ENCODE data around the gene LAMC3.

The LAMC3 gene

GRCh38 chr9:131011274-131012022 is 2.5 kb downstream of the LAMC3 start:
- TF ChIP-seq PATZ1 (CRISPR knock-in tag; IDR thresholded peaks at IDR 0.05; ENCODE audit: borderline replicate concordance) (no peak), TOX (CRISPR knock-in tag; IDR thresholded peaks at IDR 0.05; ENCODE audit: borderline replicate concordance) (no peak), CREB5 (CRISPR knock-in tag; IDR thresholded peaks at IDR 0.05; ENCODE audit: low read depth) (no peak), BACH2 (CRISPR knock-in tag; IDR thresholded peaks at IDR 0.05; ENCODE audit: borderline replicate concordance) (no peak), POU6F1 (CRISPR knock-in tag; IDR thresholded peaks at IDR 0.05; ENCODE audit: borderline replicate concordance, low read depth) (no peak), ISL1 (CRISPR knock-in tag; IDR thresholded peaks at IDR 0.05) (no peak), ZNF565 (CRISPR knock-in tag; conservative IDR thresholded peaks at IDR 0.05; ENCODE audit: low read depth) (no peak), OSR1 (CRISPR knock-in tag; IDR thresholded peaks at IDR 0.05) (no peak), ZNF8 (CRISPR knock-in tag; IDR thresholded peaks at IDR 0.05) (no peak), CSDC2 (CRISPR knock-in tag; IDR thresholded peaks at IDR 0.05) (no peak), ZFP3 (CRISPR knock-in tag; IDR thresholded peaks at IDR 0.05) (no peak), PPARA (CRISPR knock-in tag; IDR thresholded peaks at IDR 0.05; ENCODE audit: borderline replicate concordance) (no peak)
- ATAC-seq, result no peak

- no peak for ATAC-seq
Observed at GRCh38 chr9:131012023-131012334, 3.0 kb downstream of the LAMC3 start.

GRCh38 chr9:131012396-131012917 is 3.5 kb downstream of the LAMC3 start:
- TF ChIP-seq TSHZ2 (CRISPR knock-in tag; IDR thresholded peaks at IDR 0.05) (no peak), GLIS3 (CRISPR knock-in tag; IDR thresholded peaks at IDR 0.05) (no peak), PPARA (CRISPR knock-in tag; IDR thresholded peaks at IDR 0.05; ENCODE audit: borderline replicate concordance) (no peak), BACH2 (CRISPR knock-in tag; IDR thresholded peaks at IDR 0.05; ENCODE audit: borderline replicate concordance) (no peak)
- no peak for ATAC-seq

More at GRCh38 chr9:131012023-131012334, 3.0 kb downstream of the LAMC3 start:
- TF ChIP-seq POU6F1 (CRISPR knock-in tag; IDR thresholded peaks at IDR 0.05; ENCODE audit: borderline replicate concordance, low read depth), result no peak
- TF ChIP-seq ZFP3 (CRISPR knock-in tag; IDR thresholded peaks at IDR 0.05), result no peak

- TF ChIP-seq PPARA (CRISPR knock-in tag; IDR thresholded peaks at IDR 0.05; ENCODE audit: borderline replicate concordance) (no peak), ZNF8 (CRISPR knock-in tag; IDR thresholded peaks at IDR 0.05) (no peak), ZC3H10 (CRISPR knock-in tag; IDR thresholded peaks at IDR 0.05) (no peak)
- ATAC-seq, result no peak
Observed at GRCh38 chr9:131013015-131013755, 4.2 kb downstream of the LAMC3 start.
